Endothelial cell of umbilical vein (primary cell): Measurements from ENCODE around the gene FHOD3. TPM values are rescaled to one million over a fixed set of nuclear protein-coding genes. Genes with fewer than 3 reads are reported as not detected.

Source experiments
- BruUV-seq: library from RNA; stranded (reverse); fragments of 400-500 nt; replicated peaks from 2 replicates; lab custom pipeline; 2021; lab: Mats Ljungman, UMichigan
- CTCF ChIA-PET: fragments of 300-600, 350-600 bp; sonication (Branson Sonifier 250); formaldehyde crosslinking; loops from one replicate; lab custom pipeline; 2021; ENCODE audit warnings: antibody characterized with exemption, inconsistent platforms; lab: Charles Lee
- POLR2A ChIA-PET: fragments of 300-600, 350-600 bp; sonication (Branson Sonifier 250); formaldehyde crosslinking; loops from one replicate; lab custom pipeline; 2021; ENCODE audit warnings: antibody characterized with exemption, inconsistent platforms; lab: Charles Lee
- DNase-seq: peaks from one replicate; pipeline ENCODE4 v3.0.0-alpha.2; 2011; ENCODE audit warnings: low read depth, low spot score
- FAIRE-seq: peaks from 2 replicates; lab custom pipeline; 2011; peaks lifted over from hg19 to GRCh38; lab: Jason Lieb, UNC
- H2AFZ ChIP-seq: 2 replicates; pipeline ENCODE4 v1.6.0; 2012; ENCODE audit warnings: low read depth, low read length, control low read depth, inconsistent platforms
- H3K27ac ChIP-seq: 2 replicates; pipeline ENCODE4 v1.5.1; 2011; ENCODE audit warnings: low read depth, mild to moderate bottlenecking, control low read depth, low read length, moderate library complexity; ENCODE audit not compliant: insufficient read depth
- H3K27me3 ChIP-seq, 2 experiments: 2 replicates each; pipeline versions ENCODE4 v1.6.0 to v1.6.1; 2011; ENCODE audit warnings: low read length in 2 of 2, mixed read lengths in 1 of 2; ENCODE audit not compliant: control insufficient read depth in 2 of 2, insufficient read depth in 2 of 2
- H3K36me3 ChIP-seq, 2 experiments: 2 replicates in 1 of 2; 3 replicates in 1 of 2; pipeline ENCODE4 v1.5.1; 2011; ENCODE audit warnings: low read length in 2 of 2, mild to moderate bottlenecking in 1 of 2, moderate library complexity in 1 of 2; ENCODE audit not compliant: control insufficient read depth in 2 of 2, insufficient read depth in 2 of 2; ENCODE audit errors: extremely low read depth in 1 of 2
- H3K4me1 ChIP-seq: 3 replicates; pipeline ENCODE4 v1.5.1; 2011; ENCODE audit warnings: mild to moderate bottlenecking, low read length; ENCODE audit not compliant: control insufficient read depth, insufficient read depth; ENCODE audit errors: extremely low read depth
- H3K4me2 ChIP-seq: 2 replicates; pipeline ENCODE4 v1.6.1; 2011; ENCODE audit warnings: low read length, control low read depth, mixed read lengths; ENCODE audit not compliant: insufficient read depth
- H3K4me3 ChIP-seq, 3 experiments: fragments of 200-600 bp in 1 of 3; sonication (generic), shearing (Covaris generic) in 1 of 3; replicated peaks in 1 of 3; 2 replicates each; pipeline ENCODE4 v1.5.1; 2011 to 2016; ENCODE audit warnings: control low read depth in 3 of 3, low read length in 3 of 3, mild to moderate bottlenecking in 2 of 3, inconsistent platforms in 1 of 3, low read depth in 1 of 3, moderate library complexity in 1 of 3; ENCODE audit not compliant: insufficient read depth in 1 of 3
- H3K79me2 ChIP-seq: 2 replicates; pipeline ENCODE4 v1.6.0; 2012; ENCODE audit warnings: low read length, inconsistent platforms; ENCODE audit not compliant: control insufficient read depth, insufficient read depth
- H3K9ac ChIP-seq: replicated peaks from 2 replicates; pipeline ENCODE3; 2011; ENCODE audit warnings: low read length, control low read depth; ENCODE audit not compliant: insufficient read depth; ENCODE audit errors: extremely low read depth
- H3K9me1 ChIP-seq: replicated peaks from 3 replicates; pipeline ENCODE4 v1.6.0; 2011; ENCODE audit warnings: mild to moderate bottlenecking, low read length; ENCODE audit not compliant: control insufficient read depth, insufficient read depth; ENCODE audit errors: extremely low read depth
- H3K9me3 ChIP-seq: replicated peaks from 2 replicates; pipeline ENCODE4 v1.5.1; 2012; ENCODE audit warnings: low read length, inconsistent platforms; ENCODE audit not compliant: control insufficient read depth, insufficient read depth
- H4K20me1 ChIP-seq: replicated peaks from 2 replicates; pipeline ENCODE3; 2011; ENCODE audit warnings: mild to moderate bottlenecking, low read length; ENCODE audit not compliant: control insufficient read depth, insufficient read depth; ENCODE audit errors: extremely low read depth
- CTCF ChIP-seq, 2 donors: IDR thresholded peaks; 1 replicate in 1 of 2; 2 replicates in 1 of 2; pipeline ENCODE4 v1.5.1; 2011; ENCODE audit warnings: low read length in 2 of 2, mild to moderate bottlenecking in 2 of 2, moderate library complexity in 2 of 2, control low read depth in 1 of 2, inconsistent platforms in 1 of 2, low read depth in 1 of 2; ENCODE audit not compliant: insufficient read depth in 1 of 2; ENCODE audit errors: extremely low read depth in 1 of 2
- FOS ChIP-seq: IDR thresholded peaks from 2 replicates; pipeline ENCODE4 v1.6.1; 2011; ENCODE audit warnings: mild to moderate bottlenecking, low read length, moderate library complexity, borderline replicate concordance; ENCODE audit not compliant: insufficient read depth
- GATA2 ChIP-seq: IDR thresholded peaks from 2 replicates; pipeline ENCODE4 v1.7.0; 2011; ENCODE audit warnings: low read depth, mild to moderate bottlenecking, moderate library complexity, mixed read lengths, low read length; ENCODE audit not compliant: insufficient read length, insufficient read depth
- MAX ChIP-seq: IDR thresholded peaks from 2 replicates; pipeline ENCODE4 v1.6.1; 2011; ENCODE audit not compliant: insufficient read depth, insufficient read length
- MYC ChIP-seq: IDR thresholded peaks from one replicate; pipeline ENCODE4 v1.6.1; 2011; ENCODE audit warnings: mild to moderate bottlenecking, low read depth, low read length
- POLR2A ChIP-seq: IDR thresholded peaks from 2 replicates; pipeline ENCODE4 v1.6.1; 2012; ENCODE audit warnings: low read depth, mild to moderate bottlenecking, control low read depth, low read length
- POLR2AphosphoS5 ChIP-seq: IDR thresholded peaks from 2 replicates; pipeline ENCODE4 v1.6.1; 2012; ENCODE audit warnings: low read depth, mild to moderate bottlenecking, control low read depth, low read length, moderate library complexity; ENCODE audit not compliant: insufficient read depth
- dilution Hi-C: fragments of 300-500 bp; cut with MboI; formaldehyde crosslinking; loops from one replicate; pipeline ENCODE4 v1.15.0; 2019; ENCODE audit warnings: low sequenced_read_pairs; ENCODE audit not compliant: extremely low pct_ligation_motif_present
- intact Hi-C: fragments of 100-400 bp; cut with micrococcal nuclease; formaldehyde crosslinking; loops from one replicate; pipeline ENCODE4 v1.10.0; 2022
- polyA plus RNA-seq, 4 experiments: library from polyadenylated mRNA; depleted of rRNA in 3 of 4; stranded (reverse) in 3 of 4; unstranded in 1 of 4; fragments of >200 nt; gene quantifications; 2 replicates each; pipeline versions ENCODE4 v1.2.1 to v1.2.3, GENCODE V29; 2011 to 2012; ENCODE audit warnings: missing spikeins in 1 of 4
- total RNA-seq: library from RNA; stranded (reverse); gene quantifications from 2 replicates; pipeline ENCODE4 v1.2.3, GENCODE V29; 2021

Gene FHOD3
- total and polyA plus RNA-seq, 2 donors (not counting 3 experiments of a cell fraction or from before 2014, with no cell fraction given) = 0.06 to 1.5 TPM

GRCh38 chr18:36780748-36781147 is 483.2 kb downstream of the FHOD3 start:
- Histone ChIP-seq H3K27ac (no peak overlapping the region), H3K9me1 (no peaks in the 10 kb centered on the region), H3K79me2 (no peaks in the 10 kb centered on the region), H3K4me2 (no peak overlapping the region), H2AFZ (no peak overlapping the region), H3K4me3 (no peak overlapping the region), H3K4me1 (no peaks in the 10 kb centered on the region), H3K27me3 (no peaks in the 10 kb centered on the region), H3K9ac (no peak overlapping the region), H4K20me1 (no peaks in the 10 kb centered on the region), H3K9me3 (no peaks in the 10 kb centered on the region), H3K36me3 (peaks cover 0 to 2% of the 10 kb centered on the region in 2 experiments)
- CTCF ChIA-PET = no interaction called here
- TF ChIP-seq POLR2AphosphoS5 (no peak), MYC (no peak), MAX (no peak), CTCF (IDR thresholded peaks at IDR 0.05; ENCODE audit: extremely low read depth in 1 of 2, insufficient read depth in 1 of 2, low read depth in 1 of 2, low read length in 2 of 2) (no peak), GATA2 (no peak)
- BruUV-seq = no TSS peak
- dilution Hi-C loops = no loop called here
- POLR2A ChIA-PET = no interaction called here
- no peak for DNase-seq
- FAIRE-seq = no peak
- intact Hi-C loops = no loop called here

GRCh38 chr18:36782710-36783109 is 485.2 kb downstream of the FHOD3 start:
- no peaks in the 10 kb centered on the region for H3K79me2 ChIP-seq
- H3K4me2 ChIP-seq = no peak overlapping the region
- intact Hi-C loops (no loop called here), dilution Hi-C loops (no loop called here)
- H3K9ac ChIP-seq = no peak overlapping the region
- POLR2A ChIA-PET = no interaction called here
- peaks cover 0 to 2% of the 10 kb centered on the region in 2 experiments for H3K36me3 ChIP-seq
- no peak overlapping the region for H2AFZ ChIP-seq
- no peak for FAIRE-seq
- H3K9me1 ChIP-seq = no peaks in the 10 kb centered on the region
- CTCF ChIA-PET = no interaction called here
- TF ChIP-seq FOS (no peak), CTCF (IDR thresholded peaks at IDR 0.05; ENCODE audit: extremely low read depth in 1 of 2, insufficient read depth in 1 of 2, low read depth in 1 of 2, low read length in 2 of 2) (no peak), POLR2A (no peak), MAX (no peak), GATA2 (no peak)
- no TSS peak for BruUV-seq
- no peaks in the 10 kb centered on the region for H4K20me1 ChIP-seq
- DNase-seq = no peak
- H3K27me3 ChIP-seq = no peaks in the 10 kb centered on the region
- H3K27ac ChIP-seq = no peak overlapping the region
- H3K4me3 ChIP-seq = no peak overlapping the region
- H3K4me1 ChIP-seq = no peaks in the 10 kb centered on the region
- no peaks in the 10 kb centered on the region for H3K9me3 ChIP-seq
